ENCODE data around the gene AVPI1.

The AVPI1 gene

GRCh38 chr10:97714401-97715258 is 27.6 kb upstream of the AVPI1 start (continued):
- TF ChIP-seq ZBTB17 (tag by site-specific recombination; IDR thresholded peaks at IDR 0.05) = peak; percentile 99
- no peak for TF ChIP-seq HOXA7 (CRISPR knock-in tag; IDR thresholded peaks at IDR 0.05; ENCODE audit: borderline replicate concordance)
- no peak for TF ChIP-seq FEZF1 (tag by site-specific recombination; IDR thresholded peaks at IDR 0.05)
- TF ChIP-seq PRDM1 (tag by site-specific recombination; IDR thresholded peaks at IDR 0.05) = no peak
- TF ChIP-seq, protein P1, sequence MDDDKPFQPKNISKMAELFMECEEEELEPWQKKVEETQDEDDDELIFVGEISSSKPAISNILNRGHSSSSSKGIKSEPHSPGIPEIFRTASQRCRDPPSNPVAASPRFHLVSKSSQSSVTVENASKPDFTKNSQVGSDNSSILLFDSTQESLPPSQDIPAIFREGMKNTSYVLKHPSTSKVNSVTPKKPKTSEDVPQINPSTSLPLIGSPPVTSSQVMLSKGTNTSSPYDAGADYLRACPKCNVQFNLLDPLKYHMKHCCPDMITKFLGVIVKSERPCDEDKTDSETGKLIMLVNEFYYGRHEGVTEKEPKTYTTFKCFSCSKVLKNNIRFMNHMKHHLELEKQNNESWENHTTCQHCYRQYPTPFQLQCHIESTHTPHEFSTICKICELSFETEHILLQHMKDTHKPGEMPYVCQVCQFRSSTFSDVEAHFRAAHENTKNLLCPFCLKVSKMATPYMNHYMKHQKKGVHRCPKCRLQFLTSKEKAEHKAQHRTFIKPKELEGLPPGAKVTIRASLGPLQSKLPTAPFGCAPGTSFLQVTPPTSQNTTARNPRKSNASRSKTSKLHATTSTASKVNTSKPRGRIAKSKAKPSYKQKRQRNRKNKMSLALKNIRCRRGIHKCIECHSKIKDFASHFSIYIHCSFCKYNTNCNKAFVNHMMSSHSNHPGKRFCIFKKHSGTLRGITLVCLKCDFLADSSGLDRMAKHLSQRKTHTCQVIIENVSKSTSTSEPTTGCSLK (tag by site-specific recombination; IDR thresholded peaks at IDR 0.05) = no peak
- peak; percentile 31; the same call in 1 of the 2 replicates for TF ChIP-seq SP7 (tag by site-specific recombination; IDR thresholded peaks at IDR 0.05)
- TF ChIP-seq, protein P2, sequence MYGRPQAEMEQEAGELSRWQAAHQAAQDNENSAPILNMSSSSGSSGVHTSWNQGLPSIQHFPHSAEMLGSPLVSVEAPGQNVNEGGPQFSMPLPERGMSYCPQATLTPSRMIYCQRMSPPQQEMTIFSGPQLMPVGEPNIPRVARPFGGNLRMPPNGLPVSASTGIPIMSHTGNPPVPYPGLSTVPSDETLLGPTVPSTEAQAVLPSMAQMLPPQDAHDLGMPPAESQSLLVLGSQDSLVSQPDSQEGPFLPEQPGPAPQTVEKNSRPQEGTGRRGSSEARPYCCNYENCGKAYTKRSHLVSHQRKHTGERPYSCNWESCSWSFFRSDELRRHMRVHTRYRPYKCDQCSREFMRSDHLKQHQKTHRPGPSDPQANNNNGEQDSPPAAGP (tag by site-specific recombination; IDR thresholded peaks at IDR 0.05) = peak; percentile 92
- peak; percentile 72; the same call in 1 of the 2 replicates for TF ChIP-seq ZNF777 (tag by site-specific recombination; IDR thresholded peaks at IDR 0.05; ENCODE audit: borderline replicate concordance)
- TF ChIP-seq ZNF837 (tag by site-specific recombination; IDR thresholded peaks at IDR 0.05) = no peak
- TF ChIP-seq TRIM28 (IDR thresholded peaks at IDR 0.05; ENCODE audit: borderline replicate concordance, low read length) = no peak
- TF ChIP-seq HOXD13 (CRISPR knock-in tag; IDR thresholded peaks at IDR 0.05; ENCODE audit: borderline replicate concordance) = no peak
- TF ChIP-seq, protein P3, sequence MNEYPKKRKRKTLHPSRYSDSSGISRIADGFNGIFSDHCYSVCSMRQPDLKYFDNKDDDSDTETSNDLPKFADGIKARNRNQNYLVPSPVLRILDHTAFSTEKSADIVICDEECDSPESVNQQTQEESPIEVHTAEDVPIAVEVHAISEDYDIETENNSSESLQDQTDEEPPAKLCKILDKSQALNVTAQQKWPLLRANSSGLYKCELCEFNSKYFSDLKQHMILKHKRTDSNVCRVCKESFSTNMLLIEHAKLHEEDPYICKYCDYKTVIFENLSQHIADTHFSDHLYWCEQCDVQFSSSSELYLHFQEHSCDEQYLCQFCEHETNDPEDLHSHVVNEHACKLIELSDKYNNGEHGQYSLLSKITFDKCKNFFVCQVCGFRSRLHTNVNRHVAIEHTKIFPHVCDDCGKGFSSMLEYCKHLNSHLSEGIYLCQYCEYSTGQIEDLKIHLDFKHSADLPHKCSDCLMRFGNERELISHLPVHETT (tag by site-specific recombination; IDR thresholded peaks at IDR 0.05) = no peak
- TF ChIP-seq, protein P4, sequence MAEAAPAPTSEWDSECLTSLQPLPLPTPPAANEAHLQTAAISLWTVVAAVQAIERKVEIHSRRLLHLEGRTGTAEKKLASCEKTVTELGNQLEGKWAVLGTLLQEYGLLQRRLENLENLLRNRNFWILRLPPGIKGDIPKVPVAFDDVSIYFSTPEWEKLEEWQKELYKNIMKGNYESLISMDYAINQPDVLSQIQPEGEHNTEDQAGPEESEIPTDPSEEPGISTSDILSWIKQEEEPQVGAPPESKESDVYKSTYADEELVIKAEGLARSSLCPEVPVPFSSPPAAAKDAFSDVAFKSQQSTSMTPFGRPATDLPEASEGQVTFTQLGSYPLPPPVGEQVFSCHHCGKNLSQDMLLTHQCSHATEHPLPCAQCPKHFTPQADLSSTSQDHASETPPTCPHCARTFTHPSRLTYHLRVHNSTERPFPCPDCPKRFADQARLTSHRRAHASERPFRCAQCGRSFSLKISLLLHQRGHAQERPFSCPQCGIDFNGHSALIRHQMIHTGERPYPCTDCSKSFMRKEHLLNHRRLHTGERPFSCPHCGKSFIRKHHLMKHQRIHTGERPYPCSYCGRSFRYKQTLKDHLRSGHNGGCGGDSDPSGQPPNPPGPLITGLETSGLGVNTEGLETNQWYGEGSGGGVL (tag by site-specific recombination; IDR thresholded peaks at IDR 0.05) = peak; percentile 92
- no peak for TF ChIP-seq ZNF580 (tag by site-specific recombination; IDR thresholded peaks at IDR 0.05)
- TF ChIP-seq, protein P5, sequence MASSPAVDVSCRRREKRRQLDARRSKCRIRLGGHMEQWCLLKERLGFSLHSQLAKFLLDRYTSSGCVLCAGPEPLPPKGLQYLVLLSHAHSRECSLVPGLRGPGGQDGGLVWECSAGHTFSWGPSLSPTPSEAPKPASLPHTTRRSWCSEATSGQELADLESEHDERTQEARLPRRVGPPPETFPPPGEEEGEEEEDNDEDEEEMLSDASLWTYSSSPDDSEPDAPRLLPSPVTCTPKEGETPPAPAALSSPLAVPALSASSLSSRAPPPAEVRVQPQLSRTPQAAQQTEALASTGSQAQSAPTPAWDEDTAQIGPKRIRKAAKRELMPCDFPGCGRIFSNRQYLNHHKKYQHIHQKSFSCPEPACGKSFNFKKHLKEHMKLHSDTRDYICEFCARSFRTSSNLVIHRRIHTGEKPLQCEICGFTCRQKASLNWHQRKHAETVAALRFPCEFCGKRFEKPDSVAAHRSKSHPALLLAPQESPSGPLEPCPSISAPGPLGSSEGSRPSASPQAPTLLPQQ (tag by site-specific recombination; IDR thresholded peaks at IDR 0.05) = peak; percentile 99
- TF ChIP-seq GLIS2 (tag by site-specific recombination; IDR thresholded peaks at IDR 0.05) = peak; percentile 60
- TF ChIP-seq, protein P6, sequence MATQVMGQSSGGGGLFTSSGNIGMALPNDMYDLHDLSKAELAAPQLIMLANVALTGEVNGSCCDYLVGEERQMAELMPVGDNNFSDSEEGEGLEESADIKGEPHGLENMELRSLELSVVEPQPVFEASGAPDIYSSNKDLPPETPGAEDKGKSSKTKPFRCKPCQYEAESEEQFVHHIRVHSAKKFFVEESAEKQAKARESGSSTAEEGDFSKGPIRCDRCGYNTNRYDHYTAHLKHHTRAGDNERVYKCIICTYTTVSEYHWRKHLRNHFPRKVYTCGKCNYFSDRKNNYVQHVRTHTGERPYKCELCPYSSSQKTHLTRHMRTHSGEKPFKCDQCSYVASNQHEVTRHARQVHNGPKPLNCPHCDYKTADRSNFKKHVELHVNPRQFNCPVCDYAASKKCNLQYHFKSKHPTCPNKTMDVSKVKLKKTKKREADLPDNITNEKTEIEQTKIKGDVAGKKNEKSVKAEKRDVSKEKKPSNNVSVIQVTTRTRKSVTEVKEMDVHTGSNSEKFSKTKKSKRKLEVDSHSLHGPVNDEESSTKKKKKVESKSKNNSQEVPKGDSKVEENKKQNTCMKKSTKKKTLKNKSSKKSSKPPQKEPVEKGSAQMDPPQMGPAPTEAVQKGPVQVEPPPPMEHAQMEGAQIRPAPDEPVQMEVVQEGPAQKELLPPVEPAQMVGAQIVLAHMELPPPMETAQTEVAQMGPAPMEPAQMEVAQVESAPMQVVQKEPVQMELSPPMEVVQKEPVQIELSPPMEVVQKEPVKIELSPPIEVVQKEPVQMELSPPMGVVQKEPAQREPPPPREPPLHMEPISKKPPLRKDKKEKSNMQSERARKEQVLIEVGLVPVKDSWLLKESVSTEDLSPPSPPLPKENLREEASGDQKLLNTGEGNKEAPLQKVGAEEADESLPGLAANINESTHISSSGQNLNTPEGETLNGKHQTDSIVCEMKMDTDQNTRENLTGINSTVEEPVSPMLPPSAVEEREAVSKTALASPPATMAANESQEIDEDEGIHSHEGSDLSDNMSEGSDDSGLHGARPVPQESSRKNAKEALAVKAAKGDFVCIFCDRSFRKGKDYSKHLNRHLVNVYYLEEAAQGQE (tag by site-specific recombination; IDR thresholded peaks at IDR 0.05) = peak; percentile 11; the same call in 1 of the 2 replicates
- peak; percentile 30; the same call in 1 of the 2 replicates for TF ChIP-seq SCRT1 (tag by site-specific recombination; IDR thresholded peaks at IDR 0.05; ENCODE audit: borderline replicate concordance)
- no peak for TF ChIP-seq ZNF830 (tag by site-specific recombination; IDR thresholded peaks at IDR 0.05; ENCODE audit: low read depth)
- TF ChIP-seq ZNF747 (tag by site-specific recombination; IDR thresholded peaks at IDR 0.05) = no peak
- TF ChIP-seq ZNF140 (tag by site-specific recombination; IDR thresholded peaks at IDR 0.05) = no peak
- TF ChIP-seq, protein P7, sequence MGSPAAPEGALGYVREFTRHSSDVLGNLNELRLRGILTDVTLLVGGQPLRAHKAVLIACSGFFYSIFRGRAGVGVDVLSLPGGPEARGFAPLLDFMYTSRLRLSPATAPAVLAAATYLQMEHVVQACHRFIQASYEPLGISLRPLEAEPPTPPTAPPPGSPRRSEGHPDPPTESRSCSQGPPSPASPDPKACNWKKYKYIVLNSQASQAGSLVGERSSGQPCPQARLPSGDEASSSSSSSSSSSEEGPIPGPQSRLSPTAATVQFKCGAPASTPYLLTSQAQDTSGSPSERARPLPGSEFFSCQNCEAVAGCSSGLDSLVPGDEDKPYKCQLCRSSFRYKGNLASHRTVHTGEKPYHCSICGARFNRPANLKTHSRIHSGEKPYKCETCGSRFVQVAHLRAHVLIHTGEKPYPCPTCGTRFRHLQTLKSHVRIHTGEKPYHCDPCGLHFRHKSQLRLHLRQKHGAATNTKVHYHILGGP (tag by site-specific recombination; IDR thresholded peaks at IDR 0.05) = no peak
- TF ChIP-seq ZNF132 (tag by site-specific recombination; IDR thresholded peaks at IDR 0.05; ENCODE audit: borderline replicate concordance) = no peak
- no peak for TF ChIP-seq ZNF202 (tag by site-specific recombination; IDR thresholded peaks at IDR 0.05; ENCODE audit: borderline replicate concordance)
- TF ChIP-seq ZNF707 (tag by site-specific recombination; IDR thresholded peaks at IDR 0.05) = no peak
- no peak for TF ChIP-seq ZNF549 (tag by site-specific recombination; IDR thresholded peaks at IDR 0.05)

Measured in HEK293 (cell line).